ENCODE results near the gene FMR1NB. TPM values are rescaled to one million over a fixed set of nuclear protein-coding genes. Genes with fewer than 3 reads are reported as not detected.

The FMR1NB gene
- total RNA-seq, 4 donors from 2014 or later = not detected

GRCh38 chrX:148067285-148067684, 86.1 kb downstream of the FMR1NB start:
- no peak for ATAC-seq (ENCODE audit: low FRiP score)
- DNase-seq (ENCODE audit: low spot score) = no peak
- TF ChIP-seq, protein P1, sequence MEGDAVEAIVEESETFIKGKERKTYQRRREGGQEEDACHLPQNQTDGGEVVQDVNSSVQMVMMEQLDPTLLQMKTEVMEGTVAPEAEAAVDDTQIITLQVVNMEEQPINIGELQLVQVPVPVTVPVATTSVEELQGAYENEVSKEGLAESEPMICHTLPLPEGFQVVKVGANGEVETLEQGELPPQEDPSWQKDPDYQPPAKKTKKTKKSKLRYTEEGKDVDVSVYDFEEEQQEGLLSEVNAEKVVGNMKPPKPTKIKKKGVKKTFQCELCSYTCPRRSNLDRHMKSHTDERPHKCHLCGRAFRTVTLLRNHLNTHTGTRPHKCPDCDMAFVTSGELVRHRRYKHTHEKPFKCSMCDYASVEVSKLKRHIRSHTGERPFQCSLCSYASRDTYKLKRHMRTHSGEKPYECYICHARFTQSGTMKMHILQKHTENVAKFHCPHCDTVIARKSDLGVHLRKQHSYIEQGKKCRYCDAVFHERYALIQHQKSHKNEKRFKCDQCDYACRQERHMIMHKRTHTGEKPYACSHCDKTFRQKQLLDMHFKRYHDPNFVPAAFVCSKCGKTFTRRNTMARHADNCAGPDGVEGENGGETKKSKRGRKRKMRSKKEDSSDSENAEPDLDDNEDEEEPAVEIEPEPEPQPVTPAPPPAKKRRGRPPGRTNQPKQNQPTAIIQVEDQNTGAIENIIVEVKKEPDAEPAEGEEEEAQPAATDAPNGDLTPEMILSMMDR (IDR thresholded peaks at IDR 0.05) = no peak

DNA sequence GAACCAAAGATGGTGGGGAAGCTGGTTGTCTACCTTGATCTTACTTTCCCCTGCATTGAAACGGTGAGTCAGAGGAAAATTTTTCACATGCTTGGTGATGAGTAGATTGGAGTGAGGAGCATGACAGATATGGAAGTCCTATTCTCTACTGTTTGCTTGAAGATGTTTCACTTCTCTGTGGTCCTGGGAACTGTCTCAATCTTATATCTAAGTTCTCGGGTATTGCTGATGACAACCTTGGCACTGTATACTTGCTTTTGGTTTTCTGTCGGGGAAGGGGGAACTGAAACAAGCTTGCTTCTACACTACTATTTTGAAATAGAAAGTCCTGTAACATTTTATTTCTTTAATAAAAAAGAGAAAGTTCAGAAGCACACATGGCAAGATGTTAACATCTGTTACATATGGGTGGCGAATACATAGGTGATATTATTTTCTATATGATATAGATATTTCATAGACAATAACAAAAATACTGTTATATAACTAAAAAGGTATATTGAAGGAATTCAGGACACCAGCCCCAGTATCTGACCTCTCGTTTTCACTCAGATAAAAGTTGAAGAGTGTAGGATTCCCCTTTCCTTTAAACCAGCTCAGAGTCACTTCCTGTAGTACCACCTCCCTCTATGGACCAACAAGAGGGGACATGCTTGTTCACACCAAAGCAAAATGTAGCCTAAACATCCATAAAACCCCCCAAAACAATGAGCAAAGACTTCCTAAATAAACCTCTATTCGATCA, 88.8 kb downstream of the FMR1NB start:
- TF ChIP-seq, protein P1 (IDR thresholded peaks at IDR 0.05) = no peak
- no peak for ATAC-seq (ENCODE audit: low FRiP score)
- DNase-seq (ENCODE audit: low spot score) = no peak

DNA sequence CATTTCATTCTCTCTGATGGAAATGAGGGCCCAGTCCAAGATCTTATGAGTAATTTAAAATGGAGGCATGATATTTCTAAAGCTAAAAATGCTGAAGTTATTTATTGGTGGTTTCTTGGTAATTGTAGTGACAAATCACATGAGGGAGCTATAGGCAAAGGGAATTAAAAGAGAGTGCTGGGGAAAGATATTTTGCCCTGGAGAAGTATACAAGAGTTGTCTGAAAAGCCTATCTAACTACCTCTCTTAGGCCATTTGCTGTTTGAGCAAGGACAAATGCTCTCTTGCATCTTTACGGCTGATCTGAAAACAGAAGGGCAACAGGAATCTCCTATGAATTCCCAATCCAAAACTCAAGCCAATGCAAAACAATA, 89.4 kb downstream of the FMR1NB start:
- DNase-seq (ENCODE audit: low spot score) (no peak), ATAC-seq (ENCODE audit: low FRiP score) (no peak)
- TF ChIP-seq, protein P1 (IDR thresholded peaks at IDR 0.05) = no peak

Small RNA genes within 50 kb of the gene (small RNA-seq; reads per million reads assigned to genes)
- not detected for gene RNA5SP524

Other genes starting within 250 kb of the FMR1NB start
- 10 to 100 TPM; 25.9 to 44.5 (median 26.9) TPM for gene FMR1, start 69.4 kb upstream of the FMR1NB start, total RNA-seq

All from omental fat pad (tissue), 4 donors.